H1 (cell line): ENCODE results near the gene TMEM170A. TPM values are rescaled to one million over a fixed set of nuclear protein-coding genes. Genes with fewer than 3 reads are reported as not detected.

ENCODE experiments used
- CTCF ChIA-PET: fragments of 300-600 bp; sonication (Branson Sonifier 250); formaldehyde crosslinking; loops from one replicate; lab custom pipeline; 2021; ENCODE audit not compliant: partially characterized antibody; lab: Charles Lee
- POLR2A ChIA-PET: fragments of 300-600 bp; sonication (Branson Sonifier 250); formaldehyde crosslinking; loops from one replicate; lab custom pipeline; 2021; ENCODE audit warnings: inconsistent platforms; ENCODE audit not compliant: partially characterized antibody; lab: Charles Lee
- DNase-seq, 2 experiments: peaks; one replicate each; pipeline versions ENCODE4 v3.0.0 to v3.0.0-alpha.2; 2010 to 2022; ENCODE audit warnings: low spot score in 2 of 2, low read depth in 1 of 2, mixed read lengths in 1 of 2
- FAIRE-seq: peaks from 2 replicates; lab custom pipeline; 2011; peaks lifted over from hg19 to GRCh38; lab: Jason Lieb, UNC
- H2AFZ ChIP-seq: 2 replicates; pipeline ENCODE4 v1.8.1; 2012; ENCODE audit warnings: low read length, inconsistent platforms
- H2AK5ac ChIP-seq: 2 replicates; pipeline ENCODE4 v1.6.1; 2013; ENCODE audit warnings: low read depth, low read length
- H2BK120ac ChIP-seq: replicated peaks from 2 replicates; pipeline ENCODE3; 2013; ENCODE audit warnings: low read depth, low read length, inconsistent platforms
- H2BK12ac ChIP-seq: 2 replicates; pipeline ENCODE4 v1.6.1; 2013; ENCODE audit warnings: low read depth, low read length
- H2BK15ac ChIP-seq: 2 replicates; pipeline ENCODE4 v1.6.1; 2013; ENCODE audit warnings: low read length
- H2BK20ac ChIP-seq: 2 replicates; pipeline ENCODE4 v1.6.1; 2013; ENCODE audit warnings: low read length
- H2BK5ac ChIP-seq: 2 replicates; pipeline ENCODE4 v1.6.1; 2013; ENCODE audit warnings: low read depth, low read length
- H3K14ac ChIP-seq: 2 replicates; pipeline ENCODE4 v1.6.1; 2013; ENCODE audit warnings: inconsistent platforms; ENCODE audit not compliant: insufficient read length
- H3K18ac ChIP-seq: 2 replicates; pipeline ENCODE4 v1.6.1; 2013; ENCODE audit warnings: low read length; ENCODE audit errors: extremely low read depth
- H3K23ac ChIP-seq: 2 replicates; pipeline ENCODE4 v1.6.1; 2013; ENCODE audit warnings: inconsistent platforms; ENCODE audit not compliant: insufficient read length
- H3K23me2 ChIP-seq: 2 replicates; pipeline ENCODE4 v1.6.1; 2013; ENCODE audit warnings: low read depth, low read length
- H3K27ac ChIP-seq: 2 replicates; pipeline ENCODE4 v1.6.1; 2011; ENCODE audit warnings: low read depth, low read length, inconsistent platforms
- H3K27me3 ChIP-seq, 4 experiments: replicated peaks in 1 of 4; 1 replicate in 1 of 4; 2 replicates in 3 of 4; pipeline versions ENCODE4 v1.6.1 to v1.8.1; 2011 to 2013; ENCODE audit warnings: low read length in 3 of 4, mild to moderate bottlenecking in 3 of 4, inconsistent platforms in 2 of 4, mixed read lengths in 2 of 4, moderate library complexity in 1 of 4; ENCODE audit not compliant: control insufficient read depth in 3 of 4, insufficient read depth in 3 of 4; ENCODE audit errors: extremely low read depth in 1 of 4
- H3K36me3 ChIP-seq, 4 experiments: 2 replicates each; pipeline versions ENCODE4 v1.6.1 to v1.8.1; 2011 to 2013; ENCODE audit warnings: mild to moderate bottlenecking in 4 of 4, low read length in 3 of 4, moderate library complexity in 2 of 4, control low read depth in 1 of 4, inconsistent platforms in 1 of 4; ENCODE audit not compliant: insufficient read depth in 4 of 4, control insufficient read depth in 2 of 4
- H3K4ac ChIP-seq: replicated peaks from 2 replicates; pipeline ENCODE3; 2013; ENCODE audit warnings: low read length, low read depth, mixed read lengths, inconsistent platforms; ENCODE audit not compliant: insufficient read length
- H3K4me1 ChIP-seq, 4 experiments: replicated peaks in 1 of 4; 1 replicate in 1 of 4; 2 replicates in 3 of 4; pipeline versions ENCODE4 v1.6.1 to v1.8.1; 2011 to 2013; ENCODE audit warnings: low read length in 3 of 4, inconsistent platforms in 2 of 4, mixed read lengths in 1 of 4; ENCODE audit not compliant: insufficient read depth in 4 of 4, control insufficient read depth in 3 of 4
- H3K4me2 ChIP-seq, 2 experiments: 2 replicates each; pipeline versions ENCODE4 v1.6.1 to v1.8.1; 2011 to 2013; ENCODE audit warnings: low read depth in 2 of 2, low read length in 2 of 2, control low read depth in 1 of 2, inconsistent platforms in 1 of 2, mild to moderate bottlenecking in 1 of 2; ENCODE audit not compliant: insufficient read depth in 1 of 2
- H3K4me3 ChIP-seq, 4 experiments: fragments of 200-600, 300-600 bp in 1 of 4; sonication (generic), shearing (Covaris generic), sonication (Bioruptor Twin) in 1 of 4; 2 replicates each; pipeline versions ENCODE4 v1.5.1 to v1.8.1; 2011 to 2016; ENCODE audit warnings: low read length in 4 of 4, low read depth in 3 of 4, control low read depth in 2 of 4, inconsistent platforms in 2 of 4, mild to moderate bottlenecking in 2 of 4, mixed read lengths in 1 of 4, moderate library complexity in 1 of 4; ENCODE audit not compliant: insufficient read depth in 2 of 4; ENCODE audit errors: extremely low read depth in 1 of 4
- H3K56ac ChIP-seq: replicated peaks from 2 replicates; pipeline ENCODE3; 2013; ENCODE audit warnings: low read depth, mild to moderate bottlenecking, mixed read lengths, low read length, inconsistent platforms; ENCODE audit not compliant: insufficient read length
- H3K79me1 ChIP-seq: 2 replicates; pipeline ENCODE4 v1.6.1; 2013; ENCODE audit warnings: low read depth, low read length, control low read depth
- H3K79me2 ChIP-seq, 2 experiments: 2 replicates each; pipeline versions ENCODE4 v1.6.1 to v1.8.1; 2012 to 2013; ENCODE audit warnings: low read length in 2 of 2, mild to moderate bottlenecking in 2 of 2, inconsistent platforms in 1 of 2; ENCODE audit not compliant: insufficient read depth in 2 of 2, control insufficient read depth in 1 of 2
- H3K9ac ChIP-seq, 4 experiments: replicated peaks in 1 of 4; 1 replicate in 1 of 4; 2 replicates in 3 of 4; pipeline versions ENCODE4 v1.6.1 to v1.8.1; 2011 to 2013; ENCODE audit warnings: low read depth in 3 of 4, low read length in 3 of 4, control low read depth in 2 of 4, mild to moderate bottlenecking in 2 of 4, moderate library complexity in 2 of 4, inconsistent platforms in 1 of 4; ENCODE audit errors: extremely low read depth in 1 of 4
- H3K9me3 ChIP-seq, 2 experiments: 2 replicates each; pipeline versions ENCODE4 v1.6.1 to v1.8.1; 2012 to 2013; ENCODE audit warnings: mild to moderate bottlenecking in 2 of 2, moderate library complexity in 2 of 2, control low read depth in 1 of 2, inconsistent platforms in 1 of 2, low read depth in 1 of 2, low read length in 1 of 2, mixed read lengths in 1 of 2; ENCODE audit not compliant: insufficient read depth in 2 of 2
- H4K20me1 ChIP-seq, 2 experiments: replicated peaks in 1 of 2; 2 replicates each; pipeline versions ENCODE3 to v1.8.1; 2011 to 2013; ENCODE audit warnings: inconsistent platforms in 2 of 2, low read length in 2 of 2, mild to moderate bottlenecking in 1 of 2; ENCODE audit not compliant: insufficient read depth in 2 of 2, control insufficient read depth in 1 of 2
- H4K5ac ChIP-seq: 2 replicates; pipeline ENCODE4 v1.6.1; 2013; ENCODE audit warnings: low read length, low read depth, mixed read lengths, inconsistent platforms; ENCODE audit not compliant: insufficient read length
- H4K8ac ChIP-seq: 2 replicates; pipeline ENCODE4 v1.8.0; 2013; ENCODE audit warnings: mild to moderate bottlenecking, moderate library complexity, low read length, inconsistent platforms; ENCODE audit not compliant: insufficient read depth; ENCODE audit errors: extremely low read depth
- H4K91ac ChIP-seq: replicated peaks from 2 replicates; pipeline ENCODE3; 2013; ENCODE audit warnings: low read length, mixed read lengths, inconsistent platforms; ENCODE audit not compliant: insufficient read length
- CTBP2 ChIP-seq: IDR thresholded peaks from 2 replicates; pipeline ENCODE4 v1.7.0; 2011; ENCODE audit warnings: borderline replicate concordance, mild to moderate bottlenecking, moderate library complexity, mixed read lengths, low read length; ENCODE audit not compliant: insufficient read depth, insufficient read length
- EGR1 ChIP-seq: IDR thresholded peaks from 2 replicates; pipeline ENCODE4 v1.6.1; 2011; ENCODE audit warnings: low read depth, low read length, borderline replicate concordance
- GTF2F1 ChIP-seq: IDR thresholded peaks from 2 replicates; pipeline ENCODE4 v1.6.1; 2012; ENCODE audit warnings: low read depth, low read length, improper control_type of control experiment, borderline replicate concordance
- TAF1 ChIP-seq: IDR thresholded peaks from 2 replicates; pipeline ENCODE4 v1.6.1; 2011; ENCODE audit warnings: mild to moderate bottlenecking, low read depth, low read length
- TBP ChIP-seq: IDR thresholded peaks from 2 replicates; pipeline ENCODE4 v1.6.1; 2011; ENCODE audit warnings: low read depth, low read length, improper control_type of control experiment
- ZNF274 ChIP-seq: IDR thresholded peaks from 2 replicates; pipeline ENCODE4 v1.7.0; 2012; ENCODE audit warnings: low read length, borderline replicate concordance; ENCODE audit errors: extremely low read depth
- WGBS, 2 experiments: shearing (Covaris generic) in 1 of 2; methylation state at CpG; one replicate each; pipeline versions ENCODE4 v1.1.6 to v1.1.7; 2013 to 2015; ENCODE audit warnings: low lambda C conversion rate in 2 of 2, mixed read lengths in 2 of 2, inconsistent platforms in 1 of 2, low coverage in 1 of 2, missing lambda C conversion rate in 1 of 2; ENCODE audit not compliant: insufficient replicate concordance in 2 of 2, insufficient coverage in 1 of 2, insufficient read length in 1 of 2; ENCODE audit errors: extremely low coverage in 1 of 2, missing lambda C conversion rate in 1 of 2; 5-methylcytosine and 5-hydroxymethylcytosine counted together
- polyA plus RNA-seq, 7 experiments: library from polyadenylated mRNA; depleted of rRNA in 3 of 7; stranded (reverse) in 5 of 7; unstranded in 2 of 7; fragments of >200 nt in 5 of 7; fragments of 200-250 nt in 2 of 7; gene quantifications; 1 replicate in 5 of 7; 2 replicates in 1 of 7; 4 replicates in 1 of 7; pipeline versions ENCODE4 v1.2.1 to v1.2.3, GENCODE V29; 2011 to 2013; ENCODE audit warnings: missing spikeins in 2 of 7, mixed read lengths in 2 of 7
- total RNA-seq: library from RNA; stranded (reverse); fragmentation: NEBNext Ultra II Directional; extraction: Animal tissue kit (Norgen Biotek cat#: 25700); gene quantifications from 2 replicates; pipeline ENCODE4 v1.2.1, GENCODE V29; 2021

The TMEM170A gene
- total and polyA plus RNA-seq, 2 of the 8 experiments (the other 6 are each of a cell fraction or from before 2014, with no cell fraction given), result 22.9 to 56.6 TPM

DNA sequence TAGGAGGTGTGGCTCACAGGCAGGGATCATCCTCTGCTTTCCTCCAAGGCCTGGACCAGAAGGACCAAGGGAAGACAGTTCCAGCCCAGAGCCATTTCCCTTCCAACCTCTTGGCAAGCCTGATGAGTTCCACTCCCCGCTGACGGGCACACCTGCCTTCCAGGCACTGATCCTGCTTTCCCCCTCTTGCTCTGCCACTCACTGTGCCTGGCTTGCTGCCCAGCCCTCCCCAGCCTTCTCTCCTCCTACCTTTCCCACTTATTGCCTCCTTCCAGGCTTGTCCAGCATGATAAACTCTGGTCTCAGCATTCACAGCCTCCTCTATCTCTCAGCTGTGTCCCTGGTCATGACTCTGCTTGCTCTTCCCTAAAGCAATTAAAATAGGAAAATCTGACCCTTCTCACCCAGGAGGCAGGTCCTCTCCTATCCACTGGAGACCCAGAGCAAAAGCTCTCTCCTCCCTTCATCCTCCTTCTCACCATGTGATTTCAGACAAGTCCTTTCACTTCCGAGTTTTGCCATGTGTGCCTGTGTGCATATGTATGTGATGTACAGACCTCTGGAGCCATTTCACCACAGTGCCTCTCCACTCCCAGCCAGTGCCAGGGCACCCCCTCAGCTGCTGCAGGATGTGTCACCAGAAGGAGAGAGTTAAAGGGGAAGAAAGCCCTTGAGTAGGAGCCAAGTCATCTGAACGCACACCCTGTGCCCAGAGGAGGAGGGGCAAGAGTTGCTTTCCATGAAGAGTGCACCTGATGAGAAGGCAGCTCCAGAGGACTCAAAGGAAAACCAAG, 13.4 kb upstream of the TMEM170A start:
- Histone ChIP-seq H2BK120ac (no peak overlapping the region), H2BK5ac (no peak overlapping the region; the same call in 1 of the 2 replicates), H3K56ac (no peak overlapping the region), H2BK12ac (no peak overlapping the region), H3K4me2 (no peak overlapping the region), H2BK20ac (no peak overlapping the region), H2BK15ac (no peak overlapping the region), H3K36me3 (peaks cover 0 to 25% (median 10%) of the 10 kb centered on the region in 4 experiments; a peak in 7 of 8 replicates), H4K20me1 (peaks cover 0 to 2% of the 10 kb centered on the region in 2 experiments), H3K23ac (no peak overlapping the region), H3K9ac (no peak overlapping the region), H3K4ac (no peak overlapping the region), H2AK5ac (no peak overlapping the region), H3K9me3 (0 out of 4 replicates have a peak, but pooled peaks cover 0 to 2% of the 10 kb centered on the region in 2 experiments), H4K91ac (no peak overlapping the region), H2AFZ (no peak overlapping the region), H3K27ac (no peak overlapping the region), H3K4me1 (peaks cover 0 to under 1% (median 0%) of the 10 kb centered on the region in 4 experiments; a peak in 1 of 7 replicates), H3K18ac (no peak overlapping the region), H3K27me3 (no peaks in the 10 kb centered on the region), H3K23me2 (no peaks in the 10 kb centered on the region), H3K79me2 (no peaks in the 10 kb centered on the region), H3K14ac (no peak overlapping the region), H4K8ac (no peak overlapping the region), H3K4me3 (no peak overlapping the region), H4K5ac (no peak overlapping the region), H3K79me1 (no peaks in the 10 kb centered on the region)
- FAIRE-seq, result no peak
- ChIA-PET CTCF (interaction anchor here (0.6 to 9.9 kb wide), 11 partner anchors 9 to 143 kb away, joined by 3 to 127 read pairs (median 3); partner anchors contain the start of gene TMEM170A), POLR2A (interaction anchor here (0.9 to 1.9 kb wide), 2 partner anchors 17 to 39 kb away, joined by 3 to 16 read pairs; partner anchors contain the start of gene CHST6)
- DNase-seq, result no peak
- no peak for TF ChIP-seq TAF1
- no peak for TF ChIP-seq CTBP2
- TF ChIP-seq GTF2F1, result no peak
- TF ChIP-seq ZNF274, result no peak
- no peak for TF ChIP-seq TBP
- no peak for TF ChIP-seq EGR1
- WGBS, 2 experiments, result 95% methylated on average over 4 of the region's 4 CpGs; no CpG with 5 or more reads in 1 of the 2 experiments
